Hypothalamus (tissue), 51 donors: ENCODE results near the gene PPP1R27.
A peak's percentile ranks its signal among the peaks of the same experiment; 100 is the strongest.
"Not testable (repeated sequence)": the region's sequence is repeated elsewhere in the genome, so short reads cannot be mapped to it uniquely, and the experiment has no call there.

Experiments
- DNase-seq, 51 donors: peaks; one replicate each; lab custom pipeline; 2025; lab: John Stamatoyannopoulos, UW

PPP1R27 gene

DNA sequence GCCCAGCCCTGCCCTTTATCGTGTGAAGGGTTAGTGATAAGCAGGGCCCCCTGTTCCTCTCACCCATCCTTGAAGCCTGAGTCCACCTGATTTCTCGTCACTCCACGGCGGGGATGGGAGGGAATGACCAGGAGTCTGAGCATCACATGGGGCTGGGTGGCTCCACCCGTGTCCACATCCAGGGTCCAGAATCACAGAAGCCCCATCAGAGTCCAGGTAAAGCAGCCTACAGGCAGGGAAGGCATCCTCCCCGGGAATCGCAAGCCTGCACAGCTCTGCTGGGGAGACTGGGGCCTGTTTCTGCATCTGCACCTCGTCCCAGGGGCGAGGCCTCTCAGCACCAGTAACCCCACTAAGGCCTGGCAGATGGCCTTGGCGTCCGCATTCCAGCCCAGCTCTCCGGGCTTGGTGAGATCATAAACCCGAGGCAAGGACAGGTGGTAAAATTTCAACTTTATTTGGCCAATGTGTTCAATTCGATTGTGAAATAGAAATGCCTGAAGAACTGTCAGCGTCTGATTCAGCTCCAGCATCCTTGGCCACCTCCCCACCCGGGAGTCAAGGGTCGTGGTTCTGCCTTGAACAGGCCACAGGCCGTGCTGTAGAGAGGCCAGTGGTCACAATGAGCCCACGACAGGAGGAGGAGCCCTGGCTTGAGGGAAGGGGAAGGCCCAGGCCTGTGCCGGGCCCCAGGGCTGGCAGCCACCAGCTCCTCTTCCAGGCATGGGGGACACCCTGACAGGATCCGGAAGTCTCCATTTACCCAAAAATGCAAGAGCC is 8.1 kb upstream of the PPP1R27 start:
- no peak for DNase-seq

DNA sequence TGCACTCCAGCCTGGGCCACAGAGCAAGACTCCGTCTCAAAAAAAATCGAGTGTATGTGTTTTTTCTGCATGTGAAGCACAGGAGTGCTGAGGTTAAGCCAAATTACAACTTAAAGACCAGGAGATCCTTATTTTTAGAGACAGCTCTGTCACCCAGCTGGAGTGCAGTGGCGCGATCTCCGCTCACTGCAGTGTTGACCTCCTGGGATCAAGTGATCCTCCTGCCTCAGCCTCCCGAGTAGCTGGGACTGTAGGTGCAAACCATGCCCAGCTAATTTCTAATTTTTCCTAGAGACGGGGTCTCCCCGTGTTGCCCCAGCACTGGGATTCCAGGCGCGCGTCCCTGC is 7.5 kb upstream of the PPP1R27 start:
- DNase-seq = no peak

DNA sequence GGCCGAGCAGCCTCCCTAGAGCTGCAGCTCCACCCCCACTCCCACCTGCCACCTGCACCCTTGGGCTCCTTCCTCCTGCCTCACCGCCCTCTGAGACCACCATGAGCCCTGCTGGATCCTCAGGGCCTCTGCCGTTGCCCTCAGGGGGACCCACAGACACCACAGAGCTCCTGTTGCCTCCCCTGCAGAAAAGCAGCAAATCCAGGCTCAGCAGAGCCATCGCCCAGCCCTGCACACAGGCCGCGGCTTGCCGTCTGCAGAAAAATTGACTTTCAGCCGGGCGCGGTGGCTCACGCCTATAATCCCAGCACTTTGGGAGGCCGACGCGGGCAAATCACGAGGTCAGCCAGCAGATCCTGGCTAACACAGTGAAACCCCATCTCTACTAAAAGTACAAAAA is 7.0 kb upstream of the PPP1R27 start:
- DNase-seq = no peak

DNA sequence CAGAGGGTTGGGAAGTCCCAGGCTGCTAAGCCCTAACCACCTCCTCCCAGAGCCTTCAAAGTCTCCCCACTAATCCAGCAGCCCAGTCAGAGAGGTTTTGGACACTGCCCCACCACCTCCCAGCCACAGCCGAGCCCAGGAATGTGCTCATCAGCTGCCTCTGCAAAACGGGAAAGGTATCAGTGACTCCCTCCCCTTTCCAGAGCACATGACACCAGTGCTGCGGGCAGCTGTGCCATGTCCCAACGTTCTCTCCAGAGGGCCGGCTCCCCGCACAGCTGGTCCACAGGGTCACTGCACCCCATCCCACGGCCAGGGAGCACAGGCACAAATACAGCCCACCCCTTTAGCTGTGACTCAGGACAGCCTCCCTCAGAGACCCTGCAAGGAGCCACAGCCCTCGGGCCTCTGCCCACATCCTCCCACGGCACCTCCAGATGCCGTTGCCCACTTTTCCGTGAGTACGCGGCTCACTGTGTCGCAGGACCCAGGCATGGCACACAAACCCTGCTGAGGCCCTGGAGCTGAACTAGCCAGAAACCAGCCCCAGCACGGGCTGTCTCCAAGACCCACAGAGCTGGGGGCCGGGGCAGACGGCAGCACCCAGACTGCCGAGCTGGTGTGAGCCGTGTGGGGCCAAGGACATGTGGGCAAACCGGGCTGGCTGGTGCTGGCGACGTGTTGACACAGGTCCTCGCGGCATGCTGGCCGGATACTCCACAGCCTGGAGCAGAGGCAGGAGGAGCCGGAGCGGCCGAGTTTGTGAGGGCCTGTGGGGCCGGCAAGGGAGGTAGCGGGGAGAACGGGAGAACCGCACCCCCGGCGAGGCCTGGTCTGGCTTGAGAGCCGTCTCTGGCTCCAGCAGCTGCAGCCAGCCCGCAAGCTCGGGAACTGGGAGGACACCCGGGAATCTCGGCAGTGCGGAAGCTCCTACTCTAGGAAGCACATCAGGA is 6.3 kb upstream of the PPP1R27 start:
- DNase-seq = no peak

DNA sequence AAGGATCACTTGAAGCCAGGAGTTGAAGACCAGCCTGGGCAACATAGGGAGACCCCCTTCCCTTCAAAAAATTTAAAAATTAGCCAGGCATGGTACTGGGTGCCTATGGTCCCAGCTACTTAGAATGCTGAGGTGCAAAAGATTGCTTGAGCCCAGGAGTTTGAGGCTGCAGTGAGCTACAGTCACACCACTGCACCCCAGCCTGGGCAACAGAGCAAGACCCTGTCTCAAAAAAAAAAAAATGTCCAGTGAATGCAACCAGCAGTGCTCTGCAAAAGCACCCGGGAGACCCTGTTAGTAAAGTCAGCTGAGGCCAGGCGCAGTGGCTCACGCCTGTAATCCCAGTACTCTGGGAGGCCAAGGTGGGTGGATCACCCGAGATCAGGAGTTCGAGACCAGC is 5.2 kb upstream of the PPP1R27 start:
- DNase-seq = not testable (repeated sequence)

DNA sequence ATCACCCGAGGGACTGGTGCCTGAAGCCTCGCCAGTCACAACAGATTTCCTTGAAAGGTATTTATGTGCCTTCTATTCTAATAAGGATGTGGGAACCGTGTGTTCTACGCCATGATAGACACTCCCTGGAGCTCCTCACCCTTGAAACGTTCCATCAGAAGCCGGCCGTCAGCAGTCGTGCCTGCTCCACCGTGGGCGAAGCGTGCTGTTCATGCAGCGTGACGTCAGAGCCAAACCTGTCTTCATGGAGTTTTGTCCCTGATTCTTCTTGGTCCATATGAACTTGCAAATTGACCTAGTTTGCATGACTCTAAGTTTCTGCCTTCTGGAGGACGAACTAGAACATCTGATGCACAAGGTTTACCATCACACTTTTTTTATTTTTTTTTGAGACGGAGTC is 4.5 kb upstream of the PPP1R27 start:
- DNase-seq = no peak

DNA sequence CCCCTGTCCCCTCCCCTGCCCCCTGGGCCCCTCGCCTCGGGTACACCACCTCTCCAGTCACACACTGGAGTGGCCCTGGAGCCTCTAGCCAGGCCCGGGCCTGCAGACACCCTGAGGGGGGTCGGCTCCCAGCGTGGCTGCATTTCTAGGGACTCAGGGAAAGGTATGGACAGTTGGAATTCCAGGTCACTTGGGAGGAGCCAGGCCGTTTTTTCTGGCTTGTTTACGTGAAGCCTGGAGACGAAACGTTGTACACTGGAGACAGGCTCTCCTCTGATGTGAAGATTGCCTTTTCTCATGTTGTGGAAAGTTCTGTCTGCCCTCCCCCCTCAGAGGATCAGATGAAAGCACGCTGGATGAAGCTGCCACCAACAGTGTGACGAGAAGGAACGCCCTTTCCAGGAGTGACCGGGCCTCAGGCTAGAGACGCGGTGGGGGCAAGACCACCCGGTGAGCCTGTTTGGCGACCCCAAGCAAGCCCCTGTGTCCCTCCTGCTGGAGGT is 4.0 kb upstream of the PPP1R27 start:
- no peak for DNase-seq

DNA sequence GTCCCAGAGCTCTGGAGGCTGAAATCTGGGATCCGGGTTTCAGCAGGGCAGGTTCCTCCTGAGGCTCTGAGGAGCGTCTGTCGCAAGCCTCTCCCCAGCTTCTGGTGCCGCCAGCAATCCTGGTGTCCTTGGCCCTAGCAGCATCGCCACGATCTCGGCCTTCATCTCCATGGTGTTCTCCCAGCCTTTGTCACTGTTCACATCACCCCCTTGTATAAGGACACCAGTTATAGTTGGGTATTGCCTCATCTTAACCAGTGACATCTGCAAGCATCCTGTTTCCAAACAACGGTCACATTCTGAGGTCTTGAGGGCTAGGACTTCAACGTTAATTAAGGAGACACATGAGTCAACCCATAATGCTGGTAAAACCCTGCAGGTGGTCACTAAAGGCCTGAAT is 2.8 kb upstream of the PPP1R27 start:
- DNase-seq = no peak

DNA sequence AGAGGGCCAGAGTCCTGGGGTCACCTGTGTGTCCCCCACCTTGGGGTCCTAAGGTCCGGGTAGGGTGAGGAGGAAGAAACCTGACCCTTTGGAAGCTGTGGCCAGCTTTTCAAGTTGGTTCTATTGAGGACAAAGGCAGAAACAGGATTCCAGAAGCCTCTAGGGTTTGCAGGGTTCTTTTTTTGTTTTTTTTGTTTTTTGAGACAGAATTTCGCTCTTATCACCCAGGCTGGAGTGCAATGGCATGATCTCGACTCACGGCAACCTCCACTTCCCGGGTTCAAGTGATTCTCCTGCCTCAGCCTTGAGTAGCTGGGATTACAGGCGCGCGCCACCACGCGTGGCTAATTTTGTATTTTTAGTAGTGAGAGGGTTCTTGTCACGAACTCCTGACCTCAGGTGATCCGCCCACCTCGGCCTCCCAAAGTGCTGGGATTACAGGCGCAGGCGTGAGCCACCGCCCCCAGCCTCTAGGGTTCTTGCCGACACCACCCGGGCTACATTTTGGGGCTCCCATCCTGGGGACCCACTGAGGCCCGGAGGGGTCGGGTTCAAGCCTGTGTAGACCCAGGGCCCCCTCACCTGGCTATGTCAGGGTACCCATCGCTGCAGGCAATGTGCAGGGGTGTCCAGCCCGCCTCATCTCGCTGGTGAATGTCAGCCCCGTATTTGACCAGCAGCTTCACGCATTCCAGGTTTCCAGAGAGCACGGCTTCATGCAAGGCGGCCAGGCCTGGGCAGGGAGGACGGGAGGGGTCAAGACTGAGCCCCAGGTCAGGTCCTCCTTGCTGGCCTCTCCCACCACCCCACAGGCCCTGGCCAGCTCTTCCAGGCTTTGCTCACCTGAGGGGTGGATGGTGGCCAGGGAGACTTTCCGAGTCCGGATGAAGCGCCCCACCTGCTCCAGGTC is 674 bp downstream of the PPP1R27 start:
- DNase-seq = no peak

DNA sequence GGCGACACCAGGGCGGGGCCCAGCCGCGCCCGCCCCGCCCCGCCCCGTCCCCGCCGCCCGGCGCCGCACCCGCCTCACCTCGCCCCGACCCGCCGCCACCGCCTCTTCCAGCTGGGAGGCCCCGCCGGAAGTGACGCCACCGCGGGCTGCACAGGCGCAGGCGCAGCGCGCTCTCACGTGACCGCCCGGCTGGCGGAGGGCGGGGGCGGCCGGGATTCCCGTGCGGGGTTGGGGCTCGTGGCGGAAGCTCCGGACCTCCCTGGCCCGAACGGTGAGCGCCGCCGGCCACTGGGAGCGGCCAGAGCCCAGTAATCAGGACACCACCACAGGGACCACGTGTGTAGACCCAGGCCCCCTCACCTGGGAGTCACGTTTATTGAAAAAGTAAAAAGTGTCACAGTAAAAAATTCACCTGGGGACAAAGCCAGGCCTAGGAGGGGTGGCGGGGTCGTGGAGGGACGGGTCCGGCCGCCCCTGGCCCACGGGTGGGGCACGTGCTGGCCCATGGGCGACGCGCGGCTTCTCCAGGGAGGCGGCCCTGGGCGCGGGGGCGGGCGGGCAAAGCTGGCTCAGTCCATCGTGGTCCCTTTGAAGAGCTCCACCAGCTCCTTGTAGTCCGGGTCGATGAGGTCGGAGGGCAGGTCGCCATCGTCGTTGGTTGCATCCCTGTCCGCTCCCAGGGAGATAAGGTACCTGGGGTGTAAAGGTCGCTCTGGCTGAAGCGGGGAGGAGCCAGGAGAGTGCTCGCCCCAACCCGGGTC is 1.5 kb downstream of the PPP1R27 start, which contains the start of gene MCRIP1:
TSS of gene MCRIP1 (minus strand) at position 132 of the 761 bp plus-strand sequence. CDS start 8,785 bp downstream, outside the sequence.
- peak; percentile 33 to 95 (median 83) for DNase-seq

DNA sequence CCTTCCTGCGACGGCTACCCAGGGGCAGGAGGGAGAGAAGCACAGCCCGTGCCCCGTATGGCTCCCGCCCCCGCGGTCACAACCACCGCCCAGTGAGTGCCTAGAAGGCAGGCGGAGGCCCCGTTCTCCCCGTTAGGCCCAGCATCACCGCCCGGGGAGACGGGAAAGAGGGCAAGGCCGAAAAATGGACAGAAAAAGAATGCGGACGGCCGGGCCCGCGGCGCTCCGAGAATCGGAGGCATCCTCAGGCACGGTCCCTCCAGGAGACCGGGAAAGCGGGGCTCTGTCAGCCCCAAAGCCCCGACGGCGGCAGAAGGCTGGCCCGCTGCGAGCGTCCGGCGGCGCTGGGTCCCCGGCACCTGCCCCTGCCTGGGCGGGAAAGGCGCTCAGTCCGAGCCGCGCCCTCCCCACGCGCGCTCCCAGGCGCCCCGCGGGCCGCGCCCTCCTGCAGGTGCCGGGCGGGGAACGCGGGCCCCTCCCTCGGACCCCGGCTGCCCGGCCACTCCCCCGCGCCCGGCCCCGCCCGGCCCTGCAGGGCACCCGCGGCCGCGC is 2.2 kb downstream of the PPP1R27 start:
- DNase-seq = peak in 7 of 51 donors; percentile 14 to 45 (median 39)

DNA sequence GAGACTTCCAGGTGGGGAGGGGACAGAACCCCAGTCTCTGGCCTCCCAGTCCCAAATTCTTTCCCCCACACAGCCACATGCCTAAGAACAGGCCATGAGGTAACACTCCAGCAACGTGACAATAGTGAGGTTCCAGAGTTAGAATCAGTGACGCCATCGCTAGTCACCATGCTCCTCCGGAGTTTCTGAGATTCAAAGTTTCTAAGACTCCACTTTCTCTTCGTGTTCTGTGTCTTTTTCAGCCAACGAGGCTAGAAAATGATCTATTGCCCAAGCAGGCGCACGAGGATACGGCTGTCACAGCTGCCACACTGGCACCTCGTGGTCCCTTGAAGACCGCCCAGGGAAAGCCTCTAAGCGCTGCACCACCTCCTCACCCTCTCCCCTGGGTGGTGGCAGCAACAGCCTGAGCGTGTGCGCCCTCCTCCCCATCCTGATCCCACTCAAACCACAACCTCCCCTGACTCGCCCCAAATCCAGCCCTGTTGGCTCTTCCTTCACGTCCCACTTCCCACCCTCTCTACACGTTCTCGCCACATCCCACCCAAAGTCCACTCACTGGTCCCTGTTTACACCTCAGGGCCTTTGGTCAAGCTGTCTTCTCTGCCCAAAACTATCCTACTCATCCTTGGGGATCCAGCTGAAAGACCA is 2.8 kb downstream of the PPP1R27 start:
- peak in 5 of 51 donors; percentile 6 to 49 (median 17) for DNase-seq

DNA sequence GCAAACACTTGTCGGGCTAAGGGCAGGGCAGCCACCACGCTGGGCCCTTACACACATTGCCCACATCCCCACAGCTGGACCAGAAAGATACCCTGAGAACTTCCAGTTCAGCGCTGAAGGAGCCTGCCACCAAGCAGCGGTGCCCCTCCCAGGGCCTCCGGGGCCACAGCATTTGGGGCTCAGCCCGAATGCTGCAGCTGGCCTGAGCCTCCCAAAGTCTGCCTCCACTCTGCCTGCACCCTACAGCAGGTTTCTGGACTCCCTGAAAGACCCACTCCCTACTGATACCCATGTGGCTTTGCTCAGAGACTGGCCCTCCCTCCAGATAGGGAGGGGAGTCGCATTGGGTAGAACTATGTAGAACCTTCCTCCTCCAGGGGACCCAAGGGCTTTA is 3.3 kb downstream of the PPP1R27 start:
- DNase-seq = no peak

DNA sequence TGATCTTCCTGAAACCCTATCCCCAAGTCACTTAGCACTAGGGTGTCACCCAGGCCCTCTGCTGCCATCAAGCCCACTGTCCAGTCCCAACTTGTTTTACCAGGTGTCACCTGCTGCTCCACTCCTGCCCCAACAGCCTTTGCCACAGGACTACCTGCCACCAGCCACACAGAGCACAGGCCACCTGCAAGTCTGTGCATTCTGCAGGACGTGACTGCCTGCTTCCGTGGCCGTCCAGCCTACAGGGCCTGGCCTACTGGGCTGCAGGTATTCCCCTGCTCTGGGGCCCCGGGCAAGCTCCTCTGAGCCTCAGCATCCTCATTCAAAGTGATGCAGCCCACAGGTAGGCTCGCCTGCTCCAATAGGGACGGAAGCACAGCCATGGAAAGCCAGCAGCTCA is 5.0 kb downstream of the PPP1R27 start:
- DNase-seq = no peak

DNA sequence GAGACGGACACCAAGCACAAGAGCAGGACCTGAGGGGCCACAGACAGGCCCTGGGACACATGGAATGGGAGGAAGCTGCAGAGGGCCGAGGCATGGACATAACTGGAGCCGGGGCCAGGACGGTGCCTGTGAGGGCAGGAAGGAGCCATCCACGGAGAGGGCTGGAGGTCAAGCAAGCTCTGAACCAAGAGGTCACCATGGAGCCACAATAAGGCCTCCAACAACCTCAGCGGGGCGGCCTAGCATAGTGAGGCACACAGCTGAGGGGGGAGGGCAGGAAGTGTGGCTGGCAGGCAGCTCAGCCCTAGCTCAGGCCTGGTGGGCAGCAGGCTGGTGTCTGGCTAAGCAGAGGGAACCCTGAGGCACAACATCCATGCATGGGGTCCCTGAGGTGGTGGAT is 6.2 kb downstream of the PPP1R27 start:
- no peak for DNase-seq

DNA sequence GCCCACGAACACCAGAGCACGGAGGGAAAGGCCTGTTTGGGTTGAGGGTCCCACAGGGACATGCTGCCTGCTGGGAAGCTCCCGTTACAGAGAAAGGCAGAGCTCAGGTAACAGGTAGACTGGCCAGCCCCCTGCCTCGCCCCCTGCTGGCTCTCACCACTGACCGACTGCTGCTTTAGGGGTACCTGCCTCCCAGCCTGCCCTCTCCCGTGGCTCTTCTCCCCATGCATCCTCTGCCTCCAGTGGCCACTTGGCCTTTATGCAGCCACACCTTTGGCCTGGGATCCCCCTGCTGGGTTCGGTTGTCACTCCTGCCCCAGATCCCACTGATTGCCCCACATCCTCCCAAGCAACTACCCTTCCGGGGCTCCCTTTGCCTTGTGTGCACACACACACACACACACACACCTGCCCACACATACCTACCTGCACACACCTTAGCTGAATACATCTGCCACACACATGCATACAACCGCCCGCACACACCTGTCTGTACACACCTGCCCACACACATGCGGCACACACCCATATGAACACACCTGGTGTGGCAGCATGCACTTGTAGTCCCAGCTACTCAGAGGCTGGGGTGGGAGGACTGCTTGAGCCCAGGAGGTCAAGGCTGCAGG is 8.9 kb downstream of the PPP1R27 start:
- DNase-seq = no peak

DNA sequence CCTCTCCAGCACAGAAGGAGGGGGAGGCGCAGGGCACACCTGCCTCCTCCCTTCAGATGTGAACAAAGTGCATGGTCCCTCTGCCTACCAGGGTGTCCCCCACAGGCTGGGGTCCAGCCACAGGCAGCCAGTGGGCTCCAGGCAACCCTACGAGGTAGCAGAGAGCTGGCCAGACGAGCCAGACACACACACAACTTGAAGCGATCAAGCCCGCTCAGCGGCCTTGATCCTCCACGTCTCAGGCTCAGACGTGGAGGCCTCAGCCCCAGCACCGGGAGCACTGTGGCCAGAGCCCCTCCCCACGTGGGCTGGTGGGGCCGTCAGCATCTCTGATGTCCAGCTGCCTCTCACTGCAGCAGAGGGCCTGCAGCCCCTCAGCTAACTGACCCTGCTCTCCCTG is 10.3 kb downstream of the PPP1R27 start:
- DNase-seq = no peak

DNA sequence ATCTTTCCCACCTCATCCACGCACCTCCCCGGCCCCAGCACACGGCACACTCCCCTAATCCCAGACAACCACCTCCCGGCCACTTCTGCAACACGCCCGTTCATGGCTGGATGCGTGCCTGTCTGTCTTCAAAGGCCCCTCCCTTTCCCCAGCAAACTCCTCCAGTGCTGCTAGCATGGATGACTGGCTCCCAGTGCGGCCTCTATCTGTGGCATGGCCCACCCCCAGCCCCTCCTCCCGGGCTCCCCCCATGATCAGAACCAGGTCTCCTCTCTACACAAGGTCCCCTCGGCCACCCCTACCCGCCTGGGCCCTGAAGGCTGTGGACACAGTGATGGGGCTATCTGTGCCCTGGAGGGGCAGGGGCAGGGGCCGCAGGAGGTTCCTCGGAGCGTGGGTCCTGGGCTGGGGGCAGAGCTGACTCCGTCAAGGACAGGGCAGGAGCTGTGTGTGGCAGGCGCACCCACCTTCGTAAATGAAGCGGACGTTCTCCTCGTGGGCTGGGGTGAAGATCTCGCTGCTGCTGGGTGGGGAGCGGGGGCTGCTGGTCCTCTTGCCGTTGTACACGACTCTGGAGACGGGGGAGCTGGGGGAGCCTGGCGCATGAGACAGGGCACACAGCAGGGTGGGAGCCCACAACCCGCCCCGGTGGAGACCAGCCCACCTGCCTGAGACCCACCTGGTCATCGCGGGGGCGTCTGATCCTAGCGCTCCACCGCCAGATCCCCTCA is 10.9 kb downstream of the PPP1R27 start:
- no peak for DNase-seq
